HG03571 (cell line): Measurements from ENCODE around the gene KCND2.

Experiments used
- ATAC-seq: cut with Tn5 transposase; IDR thresholded peaks from one replicate; pipeline ENCODE4 v1.9.1; 2021; ENCODE audit not compliant: unreplicated experiment

Gene KCND2

GRCh38 chr7:120405652-120406051 is 132.7 kb downstream of the KCND2 start:
- ATAC-seq: no peak

GRCh38 chr7:120407010-120407409 is 134.0 kb downstream of the KCND2 start:
- ATAC-seq: no peak

GRCh38 chr7:120412139-120413050 is 139.4 kb downstream of the KCND2 start:
- peak; percentile 89 for ATAC-seq

- ATAC-seq: no peak
Measured at GRCh38 chr7:120413164-120413563, 140.2 kb downstream of the KCND2 start.

GRCh38 chr7:120417244-120417979 is 144.4 kb downstream of the KCND2 start:
- ATAC-seq: no peak

GRCh38 chr7:120421151-120421651 is 148.2 kb downstream of the KCND2 start:
- ATAC-seq: peak; percentile 95

- no peak for ATAC-seq
Measured at GRCh38 chr7:120431016-120431415, 158.0 kb downstream of the KCND2 start.

- no peak for ATAC-seq
Measured at GRCh38 chr7:120436487-120437060, 163.6 kb downstream of the KCND2 start.

GRCh38 chr7:120441850-120442249 is 168.9 kb downstream of the KCND2 start:
- peak; percentile 89 for ATAC-seq

- no peak for ATAC-seq
Measured at GRCh38 chr7:120442838-120443237, 169.9 kb downstream of the KCND2 start.

- ATAC-seq: no peak
Measured at GRCh38 chr7:120444650-120445049, 171.7 kb downstream of the KCND2 start.

- no peak for ATAC-seq
Measured at GRCh38 chr7:120445276-120445675, 172.3 kb downstream of the KCND2 start.

GRCh38 chr7:120452665-120453064 is 179.7 kb downstream of the KCND2 start:
- no peak for ATAC-seq

- ATAC-seq: no peak
Measured at GRCh38 chr7:120456699-120457098, 183.7 kb downstream of the KCND2 start.

GRCh38 chr7:120460949-120461348 is 188.0 kb downstream of the KCND2 start:
- ATAC-seq: no peak

- no peak for ATAC-seq
Measured at GRCh38 chr7:120462991-120463390, 190.0 kb downstream of the KCND2 start.

GRCh38 chr7:120464104-120464503 is 191.1 kb downstream of the KCND2 start:
- ATAC-seq: no peak

- ATAC-seq: no peak
Measured at GRCh38 chr7:120467676-120468075, 194.7 kb downstream of the KCND2 start.

GRCh38 chr7:120468611-120469010 is 195.6 kb downstream of the KCND2 start:
- ATAC-seq: no peak

GRCh38 chr7:120472892-120473291 is 199.9 kb downstream of the KCND2 start:
- ATAC-seq: no peak

GRCh38 chr7:120473352-120473751 is 200.4 kb downstream of the KCND2 start:
- no peak for ATAC-seq
